Measurements from ENCODE around the gene RYR1. TPM values are rescaled to one million over a fixed set of nuclear protein-coding genes. Genes with fewer than 3 reads are reported as not detected.
"Not testable (repeated sequence)": the region's sequence is repeated elsewhere in the genome, so short reads cannot be mapped to it uniquely, and the experiment has no call there.

RYR1 gene
- total RNA-seq, 1 donor: under 0.01 TPM

GRCh38 chr19:38596057-38596981, 162.8 kb downstream of the RYR1 start:
- H3K4me2 ChIP-seq (ENCODE audit: insufficient read depth, low read length): no peak overlapping the region
- no peaks in the 10 kb centered on the region for H3K4me1 ChIP-seq (ENCODE audit: insufficient read depth, low read length)
- DNase-seq (ENCODE audit: insufficient read length, low spot score, missing footprints): peak; percentile 59

GRCh38 chr19:38597075-38597474, 163.6 kb downstream of the RYR1 start:
- no peak for TF ChIP-seq CTCF (IDR thresholded peaks at IDR 0.05; ENCODE audit: extremely low read depth, low read depth, low read length)
- no peaks in the 10 kb centered on the region for H3K79me2 ChIP-seq (ENCODE audit: insufficient read depth, low read length)
- no peaks in the 10 kb centered on the region for H3K4me1 ChIP-seq (ENCODE audit: insufficient read depth, low read length)
- no peak overlapping the region for H3K4me2 ChIP-seq (ENCODE audit: insufficient read depth, low read length)
- H4K20me1 ChIP-seq (ENCODE audit: insufficient read depth, low read length): no peaks in the 10 kb centered on the region
- no peak overlapping the region for H2AFZ ChIP-seq (ENCODE audit: low read length)
- peak; percentile 65 for DNase-seq (ENCODE audit: insufficient read length, low spot score, missing footprints)
- no peaks in the 10 kb centered on the region for H3K9me3 ChIP-seq (ENCODE audit: low read depth, low read length)
- no peaks in the 10 kb centered on the region for H3K36me3 ChIP-seq (ENCODE audit: insufficient read depth, low read length)
- H3K27ac ChIP-seq (ENCODE audit: low read depth, low read length): no peak overlapping the region
- H3K27me3 ChIP-seq (ENCODE audit: insufficient read depth, low read length): no peaks in the 10 kb centered on the region
- H3K4me3 ChIP-seq (ENCODE audit: insufficient read depth, low read length): no peak overlapping the region

More at GRCh38 chr19:38596057-38596981, 162.8 kb downstream of the RYR1 start:
- no peaks in the 10 kb centered on the region for H3K9me3 ChIP-seq (ENCODE audit: low read depth, low read length)
- H3K4me3 ChIP-seq (ENCODE audit: insufficient read depth, low read length): no peak overlapping the region
- H3K79me2 ChIP-seq (ENCODE audit: insufficient read depth, low read length): no peaks in the 10 kb centered on the region
- H2AFZ ChIP-seq (ENCODE audit: low read length): no peak overlapping the region
- TF ChIP-seq CTCF (IDR thresholded peaks at IDR 0.05; ENCODE audit: extremely low read depth, low read depth, low read length): no peak
- no peak overlapping the region for H3K27ac ChIP-seq (ENCODE audit: low read depth, low read length)
- H3K27me3 ChIP-seq (ENCODE audit: insufficient read depth, low read length): no peaks in the 10 kb centered on the region
- no peaks in the 10 kb centered on the region for H4K20me1 ChIP-seq (ENCODE audit: insufficient read depth, low read length)
- H3K36me3 ChIP-seq (ENCODE audit: insufficient read depth, low read length): no peaks in the 10 kb centered on the region

GRCh38 chr19:38599722-38600121, 166.2 kb downstream of the RYR1 start:
- no peaks in the 10 kb centered on the region for H3K27me3 ChIP-seq (ENCODE audit: insufficient read depth, low read length)
- no peak overlapping the region for H3K4me3 ChIP-seq (ENCODE audit: insufficient read depth, low read length)
- no peak overlapping the region for H3K4me2 ChIP-seq (ENCODE audit: insufficient read depth, low read length)
- no peak overlapping the region for H2AFZ ChIP-seq (ENCODE audit: low read length)
- H4K20me1 ChIP-seq (ENCODE audit: insufficient read depth, low read length): no peaks in the 10 kb centered on the region
- no peak overlapping the region for H3K27ac ChIP-seq (ENCODE audit: low read depth, low read length)
- peak; percentile 22 for DNase-seq (ENCODE audit: insufficient read length, low spot score, missing footprints)
- no peaks in the 10 kb centered on the region for H3K9me3 ChIP-seq (ENCODE audit: low read depth, low read length)
- TF ChIP-seq CTCF (IDR thresholded peaks at IDR 0.05; ENCODE audit: extremely low read depth, low read depth, low read length): no peak
- no peaks in the 10 kb centered on the region for H3K79me2 ChIP-seq (ENCODE audit: insufficient read depth, low read length)
- H3K36me3 ChIP-seq (ENCODE audit: insufficient read depth, low read length): no peaks in the 10 kb centered on the region
- no peaks in the 10 kb centered on the region for H3K4me1 ChIP-seq (ENCODE audit: insufficient read depth, low read length)

- H4K20me1 ChIP-seq (ENCODE audit: insufficient read depth, low read length): not testable (repeated sequence)
Measured at GRCh38 chr19:38602856-38603255, 169.4 kb downstream of the RYR1 start.

More at GRCh38 chr19:38602856-38603255, 169.4 kb downstream of the RYR1 start:
- not testable (repeated sequence) for H3K4me2 ChIP-seq (ENCODE audit: insufficient read depth, low read length); H3K4me1 ChIP-seq (ENCODE audit: insufficient read depth, low read length); H3K79me2 ChIP-seq (ENCODE audit: insufficient read depth, low read length); H2AFZ ChIP-seq (ENCODE audit: low read length); DNase-seq (ENCODE audit: insufficient read length, low spot score, missing footprints); H3K36me3 ChIP-seq (ENCODE audit: insufficient read depth, low read length); H3K27me3 ChIP-seq (ENCODE audit: insufficient read depth, low read length); H3K4me3 ChIP-seq (ENCODE audit: insufficient read depth, low read length); H3K9me3 ChIP-seq (ENCODE audit: low read depth, low read length); H3K27ac ChIP-seq (ENCODE audit: low read depth, low read length)
